RWPE1 (cell line): ENCODE data around the gene GALNT1.
"Not testable (repeated sequence)": the region's sequence is repeated elsewhere in the genome, so short reads cannot be mapped to it uniquely, and the experiment has no call there.

ENCODE experiments used
- CTCF ChIA-PET: fragments of 350-600 bp; sonication (Branson Sonifier 250); formaldehyde crosslinking; extraction: SDS; loops from one replicate; lab custom pipeline; 2021; lab: Yijun Ruan, JAX
- POLR2A ChIA-PET: fragments of 400-600 bp; formaldehyde crosslinking; extraction: SDS; loops from one replicate; lab custom pipeline; 2020; ENCODE audit warnings: antibody characterized with exemption; ENCODE audit not compliant: low non-redundant PET; lab: Yijun Ruan, JAX
- DNase-seq: peaks from one replicate; pipeline ENCODE4 v3.0.0; 2012; ENCODE audit warnings: low spot score
- H3K27ac ChIP-seq: fragments of 450-650 bp; 2 replicates; pipeline ENCODE4 v1.5.1; 2017
- TF ChIP-seq, protein P1 (sequence below): fragments of 450-650 bp; conservative IDR thresholded peaks from 2 replicates; pipeline ENCODE4 v1.5.1; 2017; ENCODE audit warnings: low read depth, mild to moderate bottlenecking

The GALNT1 gene

DNA sequence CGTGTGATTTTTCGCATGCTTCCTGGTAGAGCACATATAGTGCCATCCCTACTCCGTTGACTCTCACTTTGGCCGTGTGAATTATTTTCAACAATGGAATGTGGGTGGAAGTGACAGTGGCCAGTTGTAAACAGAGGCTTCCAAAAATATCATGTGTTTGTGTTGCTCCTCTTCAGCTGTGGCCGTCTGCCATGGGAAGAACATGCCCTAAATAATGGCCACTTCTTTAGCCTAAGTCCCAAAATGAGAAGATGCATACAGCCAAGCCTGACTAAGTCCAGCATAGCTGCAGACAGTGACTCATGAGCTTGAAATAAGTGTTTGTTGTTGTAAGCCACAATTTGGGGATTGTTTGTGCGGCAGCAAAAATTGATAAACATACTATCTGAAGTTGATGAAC, 8.9 kb upstream of the GALNT1 start:
- no peak for DNase-seq
- TF ChIP-seq, protein P1, sequence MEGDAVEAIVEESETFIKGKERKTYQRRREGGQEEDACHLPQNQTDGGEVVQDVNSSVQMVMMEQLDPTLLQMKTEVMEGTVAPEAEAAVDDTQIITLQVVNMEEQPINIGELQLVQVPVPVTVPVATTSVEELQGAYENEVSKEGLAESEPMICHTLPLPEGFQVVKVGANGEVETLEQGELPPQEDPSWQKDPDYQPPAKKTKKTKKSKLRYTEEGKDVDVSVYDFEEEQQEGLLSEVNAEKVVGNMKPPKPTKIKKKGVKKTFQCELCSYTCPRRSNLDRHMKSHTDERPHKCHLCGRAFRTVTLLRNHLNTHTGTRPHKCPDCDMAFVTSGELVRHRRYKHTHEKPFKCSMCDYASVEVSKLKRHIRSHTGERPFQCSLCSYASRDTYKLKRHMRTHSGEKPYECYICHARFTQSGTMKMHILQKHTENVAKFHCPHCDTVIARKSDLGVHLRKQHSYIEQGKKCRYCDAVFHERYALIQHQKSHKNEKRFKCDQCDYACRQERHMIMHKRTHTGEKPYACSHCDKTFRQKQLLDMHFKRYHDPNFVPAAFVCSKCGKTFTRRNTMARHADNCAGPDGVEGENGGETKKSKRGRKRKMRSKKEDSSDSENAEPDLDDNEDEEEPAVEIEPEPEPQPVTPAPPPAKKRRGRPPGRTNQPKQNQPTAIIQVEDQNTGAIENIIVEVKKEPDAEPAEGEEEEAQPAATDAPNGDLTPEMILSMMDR, result no peak
- ChIA-PET POLR2A (no interaction called here), CTCF (no interaction called here)
- H3K27ac ChIP-seq, result no peak overlapping the region

DNA sequence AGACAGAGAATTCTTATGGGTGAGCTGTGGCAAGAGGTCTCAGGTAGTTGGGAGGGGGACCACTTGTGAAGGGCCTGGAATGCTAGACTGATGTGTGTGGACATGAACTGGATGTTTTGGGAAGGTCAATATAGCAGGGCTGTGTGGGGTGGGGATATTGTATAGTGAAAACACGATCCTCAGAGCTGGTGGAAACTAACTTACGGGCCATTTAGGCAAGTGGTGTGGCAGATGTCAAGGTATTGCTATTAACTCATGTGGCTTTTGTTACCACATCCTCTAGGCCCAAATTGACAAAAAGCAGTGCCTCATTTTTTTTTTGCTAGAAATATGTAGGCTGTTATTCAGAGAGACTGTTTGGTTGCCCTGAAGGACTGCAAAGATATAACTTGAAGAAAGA, 8.0 kb upstream of the GALNT1 start:
- DNase-seq, result no peak
- ChIA-PET CTCF (no interaction called here), POLR2A (no interaction called here)
- TF ChIP-seq, protein P1, result no peak
- no peak overlapping the region for H3K27ac ChIP-seq

DNA sequence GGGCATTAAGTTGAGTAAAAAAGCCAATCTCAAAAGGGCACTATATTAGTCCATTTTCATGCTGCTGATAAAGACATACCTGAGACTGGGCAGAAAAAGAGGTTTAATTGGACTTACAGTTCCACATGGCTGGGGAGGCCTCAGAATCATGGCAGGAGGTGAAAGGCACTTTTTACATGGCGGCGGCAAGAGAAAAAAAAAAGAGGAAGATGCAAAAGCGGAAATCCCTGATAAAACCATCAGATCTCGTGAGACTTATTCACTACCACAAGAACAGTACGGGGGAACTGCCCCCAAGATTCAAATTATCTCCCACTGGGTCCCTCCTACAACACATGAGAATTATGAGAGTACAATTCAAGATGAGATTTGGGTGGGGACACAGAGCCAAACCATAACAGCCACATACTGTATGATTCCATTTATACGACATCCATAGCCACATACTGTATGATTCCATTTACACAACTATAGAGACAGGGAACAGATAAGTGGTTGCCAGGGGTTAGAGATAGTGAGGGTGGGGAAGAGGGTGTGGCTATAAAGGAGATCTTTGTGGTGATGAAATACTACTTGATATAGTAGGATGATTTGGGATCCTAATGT, 5.2 kb upstream of the GALNT1 start:
- DNase-seq, CTCF ChIA-PET, H3K27ac ChIP-seq, POLR2A ChIA-PET: not testable (repeated sequence)

DNA sequence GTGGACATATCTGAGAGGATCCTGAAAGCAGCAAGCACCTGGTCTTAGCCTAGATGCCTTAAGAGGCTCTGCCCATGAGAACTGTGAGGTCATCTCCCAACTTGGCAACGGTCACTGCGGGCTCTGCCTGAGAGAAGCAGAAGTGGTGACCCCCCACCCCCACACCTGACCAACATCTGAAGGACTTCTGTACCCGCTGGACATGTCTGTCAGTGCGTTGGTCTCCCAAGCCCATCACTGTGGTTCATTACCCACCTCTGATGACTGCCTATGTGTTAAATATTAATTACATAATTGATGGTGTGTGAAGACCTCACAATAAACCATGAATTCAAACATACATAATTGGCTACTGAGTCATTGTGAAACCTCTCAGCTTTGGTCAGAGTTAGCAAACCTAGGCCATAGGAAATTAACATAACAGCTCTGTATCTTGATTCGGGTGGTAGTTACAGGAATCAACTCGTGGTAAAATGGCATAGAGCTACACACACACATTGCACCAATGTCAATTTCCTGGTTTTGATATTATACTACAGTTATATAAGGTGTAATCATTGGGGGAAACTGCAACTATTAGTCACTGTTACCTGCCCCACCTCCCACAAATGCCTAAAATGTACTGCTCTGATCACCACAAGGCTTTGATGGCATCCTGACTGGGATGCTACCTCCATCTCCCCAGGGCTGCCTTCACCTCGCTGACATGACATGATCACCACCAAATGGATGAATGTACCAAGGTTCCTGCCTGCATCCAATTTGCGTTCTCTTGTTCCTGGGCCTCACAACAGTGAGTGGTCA, 4.3 kb upstream of the GALNT1 start:
- no peak for DNase-seq
- ChIA-PET POLR2A (no interaction called here), CTCF (no interaction called here)
- H3K27ac ChIP-seq, result no peak overlapping the region
- TF ChIP-seq, protein P1, result no peak

DNA sequence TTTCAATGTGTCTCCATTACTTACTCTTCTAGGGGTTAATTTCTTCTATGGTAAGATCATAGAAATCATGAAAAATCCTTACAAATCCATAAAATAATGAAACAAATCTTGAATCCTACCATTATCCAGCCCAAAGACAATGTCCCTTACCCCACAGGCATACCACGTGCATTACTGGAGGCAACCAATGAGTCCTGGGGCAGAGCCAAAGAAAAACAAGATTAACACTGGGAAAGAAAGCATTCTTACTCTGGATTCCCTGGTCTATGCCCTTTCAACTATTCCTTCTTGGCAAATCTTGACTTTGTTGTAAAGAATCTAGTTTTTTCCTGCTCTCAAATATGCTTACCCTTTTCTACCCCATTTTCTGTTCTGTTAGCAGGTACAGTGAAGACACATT, 3.1 kb upstream of the GALNT1 start:
- H3K27ac ChIP-seq, result no peak overlapping the region
- TF ChIP-seq, protein P1, result no peak
- CTCF ChIA-PET, result no interaction called here
- POLR2A ChIA-PET, result no interaction called here
- DNase-seq, result no peak

DNA sequence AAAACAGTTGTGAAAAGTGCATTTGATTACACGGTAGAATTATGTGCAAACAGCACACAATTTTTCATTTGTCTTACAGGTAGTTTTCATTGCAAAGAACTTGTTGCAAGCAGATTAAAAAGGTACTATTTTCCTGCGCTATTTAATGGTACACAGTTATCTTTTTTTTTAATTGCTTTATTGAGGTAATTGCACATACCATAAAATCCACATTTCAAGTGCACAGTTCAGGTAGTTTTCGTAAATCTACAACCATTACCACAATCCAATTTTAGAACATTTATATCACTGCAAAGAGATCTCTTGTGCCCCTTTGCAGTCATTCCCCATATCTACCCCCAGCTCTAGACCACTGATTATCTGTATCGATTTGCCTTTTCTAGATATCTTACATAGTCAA, 2.6 kb upstream of the GALNT1 start:
- H3K27ac ChIP-seq, result no peak overlapping the region
- ChIA-PET CTCF (interaction anchor here (0.6 kb wide), 1 partner anchor 373 kb away, joined by 7 read pairs; no protein-coding TSS in a partner anchor), POLR2A (no interaction called here)
- TF ChIP-seq, protein P1, result no peak
- DNase-seq, result no peak
